Mesendoderm (in vitro differentiated cells): ENCODE results near the gene GALNT12.

ENCODE experiments used
- DNase-seq: peaks from one replicate; pipeline ENCODE4 v3.0.0; 2013
- H2AK5ac ChIP-seq: 2 replicates; pipeline ENCODE4 v1.6.1; 2013; ENCODE audit warnings: low read length, inconsistent platforms
- H2BK120ac ChIP-seq: 2 replicates; pipeline ENCODE4 v1.6.1; 2013; ENCODE audit warnings: low read depth, mild to moderate bottlenecking, low read length, moderate library complexity, mixed read lengths
- H2BK15ac ChIP-seq: replicated peaks from 2 replicates; pipeline ENCODE4 v1.6.1; 2013; ENCODE audit warnings: low read depth, mild to moderate bottlenecking, moderate library complexity
- H2BK5ac ChIP-seq: 2 replicates; pipeline ENCODE4 v1.6.1; 2013; ENCODE audit warnings: low read length, inconsistent platforms
- H3K18ac ChIP-seq: 2 replicates; pipeline ENCODE4 v1.6.1; 2013; ENCODE audit warnings: mild to moderate bottlenecking, low read length, mixed read lengths
- H3K23ac ChIP-seq: one replicate; pipeline ENCODE4 v1.6.1; 2013; ENCODE audit warnings: low read length
- H3K27ac ChIP-seq: 2 replicates; pipeline ENCODE4 v1.5.1; 2013; ENCODE audit warnings: low read depth, mild to moderate bottlenecking, inconsistent platforms, low read length, moderate library complexity
- H3K27me3 ChIP-seq: 2 replicates; pipeline ENCODE4 v1.6.1; 2013; ENCODE audit warnings: low read length, control low read depth, mild to moderate bottlenecking, inconsistent platforms; ENCODE audit not compliant: insufficient read depth, poor library complexity
- H3K36me3 ChIP-seq: 2 replicates; pipeline ENCODE4 v1.6.1; 2013; ENCODE audit warnings: low read length, inconsistent platforms; ENCODE audit not compliant: control insufficient read depth, insufficient read depth
- H3K4ac ChIP-seq: one replicate; pipeline ENCODE4 v1.6.1; 2013; ENCODE audit warnings: low read depth, mild to moderate bottlenecking, low read length, moderate library complexity
- H3K4me1 ChIP-seq: 2 replicates; pipeline ENCODE4 v1.6.1; 2013; ENCODE audit warnings: low read depth, low read length, inconsistent platforms; ENCODE audit not compliant: control insufficient read depth
- H3K4me2 ChIP-seq: 2 replicates; pipeline ENCODE4 v1.6.1; 2013; ENCODE audit warnings: low read length
- H3K4me3 ChIP-seq: 2 replicates; pipeline ENCODE4 v1.5.1; 2013; ENCODE audit warnings: mild to moderate bottlenecking, low read length
- H3K56ac ChIP-seq: one replicate; pipeline ENCODE4 v1.6.1; 2013; ENCODE audit warnings: low read length
- H3K79me1 ChIP-seq: 2 replicates; pipeline ENCODE4 v1.6.1; 2013; ENCODE audit warnings: low read length, inconsistent platforms
- H3K79me2 ChIP-seq: 2 replicates; pipeline ENCODE4 v1.6.1; 2013; ENCODE audit warnings: mild to moderate bottlenecking, low read length; ENCODE audit not compliant: control insufficient read depth, insufficient read depth
- H3K9ac ChIP-seq: 2 replicates; pipeline ENCODE4 v1.6.1; 2013; ENCODE audit warnings: low read length, inconsistent platforms
- H4K5ac ChIP-seq: one replicate; pipeline ENCODE4 v1.6.1; 2013; ENCODE audit warnings: low read length
- H4K8ac ChIP-seq: one replicate; pipeline ENCODE4 v1.6.1; 2013; ENCODE audit warnings: low read depth, mild to moderate bottlenecking, control low read depth, low read length, moderate library complexity
- WGBS: extraction: QIAGEN DNeasy Blood & Tissue Kit; methylation state at CpG from one replicate; pipeline ENCODE4 v1.1.7; 2013; ENCODE audit warnings: low lambda C conversion rate, missing lambda C conversion rate; ENCODE audit not compliant: insufficient coverage; ENCODE audit errors: extremely low coverage; 5-methylcytosine and 5-hydroxymethylcytosine counted together

GALNT12 gene

GRCh38 chr9:98772364-98773155 lies 34.9 kb upstream of the GALNT12 start:
- Histone ChIP-seq H3K9ac (no peak overlapping the region), H3K4me3 (no peak overlapping the region), H2BK15ac (no peak overlapping the region), H3K4me1 (no peaks in the 10 kb centered on the region), H3K27ac (no peak overlapping the region), H3K36me3 (peaks cover 4% of the 10 kb centered on the region), H4K8ac (no peak overlapping the region), H3K79me1 (no peaks in the 10 kb centered on the region), H2AK5ac (no peak overlapping the region), H3K27me3 (no peaks in the 10 kb centered on the region), H3K23ac (no peak overlapping the region), H2BK5ac (no peak overlapping the region), H4K5ac (no peak overlapping the region), H3K79me2 (no peaks in the 10 kb centered on the region), H2BK120ac (no peak overlapping the region), H3K4ac (no peak overlapping the region), H3K56ac (no peak overlapping the region), H3K4me2 (no peak overlapping the region), H3K18ac (no peak overlapping the region)
- no peak for DNase-seq
- no CpG with 5 or more reads among the region's 13 CpGs for WGBS

GRCh38 chr9:98773721-98774120 lies 33.7 kb upstream of the GALNT12 start:
- Histone ChIP-seq H3K4ac (no peak overlapping the region), H3K4me3 (no peak overlapping the region), H4K8ac (no peak overlapping the region), H3K4me2 (no peak overlapping the region), H3K79me1 (no peaks in the 10 kb centered on the region), H2BK15ac (no peak overlapping the region), H3K23ac (no peak overlapping the region), H3K79me2 (no peaks in the 10 kb centered on the region), H3K27ac (no peak overlapping the region), H3K36me3 (peaks cover 4% of the 10 kb centered on the region), H2AK5ac (no peak overlapping the region), H4K5ac (no peak overlapping the region), H3K18ac (no peak overlapping the region), H3K56ac (no peak overlapping the region), H3K4me1 (no peaks in the 10 kb centered on the region), H2BK5ac (no peak overlapping the region), H3K9ac (no peak overlapping the region), H2BK120ac (no peak overlapping the region), H3K27me3 (no peaks in the 10 kb centered on the region)
- no CpG with 5 or more reads among the region's 15 CpGs for WGBS
- DNase-seq, result no peak

GRCh38 chr9:98774746-98775145 lies 32.7 kb upstream of the GALNT12 start:
- H2BK15ac ChIP-seq, result no peak overlapping the region
- no peak overlapping the region for H3K23ac ChIP-seq
- H3K27ac ChIP-seq, result no peak overlapping the region
- H3K79me2 ChIP-seq, result no peaks in the 10 kb centered on the region
- H3K36me3 ChIP-seq, result peaks cover 4% of the 10 kb centered on the region
- no peak for DNase-seq
- no peaks in the 10 kb centered on the region for H3K27me3 ChIP-seq
- H3K4me1 ChIP-seq, result no peaks in the 10 kb centered on the region
- H3K79me1 ChIP-seq, result no peaks in the 10 kb centered on the region
- no peak overlapping the region for H3K9ac ChIP-seq
- H3K4me2 ChIP-seq, result no peak overlapping the region
- H3K4me3 ChIP-seq, result no peak overlapping the region
- no peak overlapping the region for H4K5ac ChIP-seq
- no peak overlapping the region for H2BK5ac ChIP-seq
- no peak overlapping the region for H4K8ac ChIP-seq
- no peak overlapping the region for H3K56ac ChIP-seq
- no peak overlapping the region for H3K4ac ChIP-seq
- H3K18ac ChIP-seq, result no peak overlapping the region
- no peak overlapping the region for H2BK120ac ChIP-seq
- no CpG with 5 or more reads among the region's 9 CpGs for WGBS
- H2AK5ac ChIP-seq, result no peak overlapping the region

- H3K79me1 ChIP-seq, result no peaks in the 10 kb centered on the region
- H3K9ac ChIP-seq, result no peak overlapping the region
- H3K36me3 ChIP-seq, result peaks cover 4% of the 10 kb centered on the region
- H3K27me3 ChIP-seq, result no peaks in the 10 kb centered on the region
- no peaks in the 10 kb centered on the region for H3K4me1 ChIP-seq
- no peaks in the 10 kb centered on the region for H3K79me2 ChIP-seq
- no CpG with 5 or more reads among the region's 8 CpGs for WGBS
- H4K8ac ChIP-seq, result no peak overlapping the region
- H2BK5ac ChIP-seq, result no peak overlapping the region
- DNase-seq, result peak; percentile 89
- H3K23ac ChIP-seq, result no peak overlapping the region
- no peak overlapping the region for H3K4me2 ChIP-seq
- H2BK120ac ChIP-seq, result no peak overlapping the region
- H2AK5ac ChIP-seq, result no peak overlapping the region
- H3K4me3 ChIP-seq, result no peak overlapping the region
- no peak overlapping the region for H3K4ac ChIP-seq
- H4K5ac ChIP-seq, result no peak overlapping the region
- no peak overlapping the region for H2BK15ac ChIP-seq
- no peak overlapping the region for H3K18ac ChIP-seq
- H3K27ac ChIP-seq, result no peak overlapping the region
- H3K56ac ChIP-seq, result no peak overlapping the region
These were observed 31.5 kb upstream of the GALNT12 start for GRCh38 chr9:98775831-98776441.

GRCh38 chr9:98777618-98778017 lies 29.9 kb upstream of the GALNT12 start:
- no peak overlapping the region for H3K4ac ChIP-seq
- H3K27me3 ChIP-seq, result no peaks in the 10 kb centered on the region
- H2BK5ac ChIP-seq, result no peak overlapping the region
- H3K56ac ChIP-seq, result no peak overlapping the region
- H3K18ac ChIP-seq, result no peak overlapping the region
- no peak overlapping the region for H2BK120ac ChIP-seq
- no CpG with 5 or more reads among the region's 4 CpGs for WGBS
- H3K36me3 ChIP-seq, result peaks cover 7% of the 10 kb centered on the region
- no peak overlapping the region for H3K4me2 ChIP-seq
- H4K5ac ChIP-seq, result no peak overlapping the region
- H3K4me3 ChIP-seq, result no peak overlapping the region
- no peak overlapping the region for H3K23ac ChIP-seq
- no peak overlapping the region for H3K27ac ChIP-seq
- no peak overlapping the region for H2BK15ac ChIP-seq
- H3K79me2 ChIP-seq, result no peaks in the 10 kb centered on the region
- no peaks in the 10 kb centered on the region for H3K79me1 ChIP-seq
- H4K8ac ChIP-seq, result no peak overlapping the region
- H3K4me1 ChIP-seq, result no peaks in the 10 kb centered on the region
- H3K9ac ChIP-seq, result no peak overlapping the region
- no peak for DNase-seq
- H2AK5ac ChIP-seq, result no peak overlapping the region
